HCT116 (cell line): ENCODE results near the gene AJUBA. TPM values are rescaled to one million over a fixed set of nuclear protein-coding genes. Genes with fewer than 3 reads are reported as not detected.

Experiments used
- ATAC-seq: fragments of 200-7000 bp; cut with Tn5 transposase; 2 replicates; pipeline ENCODE4 v1.9.1; 2020; ENCODE audit warnings: mild to moderate bottlenecking, moderate library complexity
- BruUV-seq: library from RNA; stranded (reverse); fragments of 400-500 nt; replicated peaks from 2 replicates; lab custom pipeline; 2021; lab: Mats Ljungman, UMichigan
- CTCF ChIA-PET: fragments of 300-600 bp; sonication (Branson Sonifier 250); formaldehyde crosslinking; loops from one replicate; lab custom pipeline; 2021; ENCODE audit warnings: antibody characterized with exemption; lab: Charles Lee
- POLR2A ChIA-PET: fragments of 300-600, 350-600 bp; sonication (Branson Sonifier 250); formaldehyde crosslinking; loops from one replicate; lab custom pipeline; 2021; ENCODE audit warnings: antibody characterized with exemption; lab: Charles Lee
- RAD21 ChIA-PET, 2 experiments: fragments of 300-600 bp; sonication (Branson Sonifier 250); formaldehyde crosslinking; loops; one replicate each; lab custom pipeline; 2023; ENCODE audit warnings: low total read pairs in 2 of 2; ENCODE audit not compliant: uncharacterized antibody in 2 of 2, unreplicated experiment in 2 of 2, low non-redundant PET in 1 of 2; lab: Charles Lee
- DNase-seq: peaks from one replicate; pipeline ENCODE4 v3.0.0-alpha.2; 2010; ENCODE audit warnings: low read depth, low spot score
- H2AFZ ChIP-seq: fragments of 200-600 bp; shearing (Covaris generic), sonication (generic); 2 replicates; pipeline ENCODE4 v1.6.1; 2017; ENCODE audit warnings: low read depth, mixed run types, mixed read lengths, antibody characterized with exemption, low read length; ENCODE audit not compliant: poor library complexity, severe bottlenecking
- H3K27ac ChIP-seq: 2 replicates; pipeline ENCODE4 v1.5.1; 2012; ENCODE audit warnings: low read depth, low read length
- H3K27me3 ChIP-seq: fragments of 200-600 bp; sonication (generic); 2 replicates; pipeline ENCODE4 v1.6.1; 2016; ENCODE audit warnings: mixed run types, low read length, mixed read lengths; ENCODE audit not compliant: insufficient read depth
- H3K36me3 ChIP-seq, 2 experiments: fragments of 200-500 bp in 1 of 2; fragments of 200-600 bp in 1 of 2; sonication (Bioruptor generic) in 1 of 2; sonication (generic) in 1 of 2; 2 replicates each; pipeline versions ENCODE4 v1.5.1 to v1.6.1; 2014 to 2016; ENCODE audit warnings: low read length in 2 of 2, inconsistent platforms in 1 of 2, mixed read lengths in 1 of 2, mixed run types in 1 of 2; ENCODE audit not compliant: insufficient read depth in 2 of 2, control insufficient read depth in 1 of 2
- H3K4me1 ChIP-seq, 2 experiments: fragments of 200-600 bp in 1 of 2; sonication (generic) in 1 of 2; 2 replicates each; pipeline versions ENCODE4 v1.5.1 to v1.6.1; 2012 to 2017; ENCODE audit warnings: low read length in 2 of 2, inconsistent platforms in 1 of 2, mild to moderate bottlenecking in 1 of 2, mixed read lengths in 1 of 2, mixed run types in 1 of 2, moderate library complexity in 1 of 2; ENCODE audit not compliant: insufficient read depth in 2 of 2, control insufficient read depth in 1 of 2
- H3K4me2 ChIP-seq: fragments of 200-600 bp; sonication (generic); 2 replicates; pipeline ENCODE4 v1.6.1; 2017; ENCODE audit warnings: mixed run types, low read length, mixed read lengths
- H3K4me3 ChIP-seq, 2 experiments: fragments of 200-600 bp in 1 of 2; sonication (generic) in 1 of 2; replicated peaks in 1 of 2; 2 replicates each; pipeline ENCODE4 v1.5.1; 2011 to 2016; ENCODE audit warnings: low read length in 2 of 2, control low read depth in 1 of 2, low read depth in 1 of 2, mild to moderate bottlenecking in 1 of 2, mixed read lengths in 1 of 2, mixed run types in 1 of 2
- H3K79me2 ChIP-seq: fragments of 200-600 bp; sonication (generic); 2 replicates; pipeline ENCODE4 v1.6.1; 2017; ENCODE audit warnings: mild to moderate bottlenecking, mixed run types, low read length, moderate library complexity, mixed read lengths; ENCODE audit not compliant: insufficient read depth
- H3K9ac ChIP-seq: fragments of 200-600 bp; sonication (generic); 2 replicates; pipeline ENCODE4 v1.6.1; 2016; ENCODE audit warnings: low read length, mixed read lengths
- H3K9me2 ChIP-seq: fragments of 200-600 bp; sonication (generic), shearing (Covaris generic); 2 replicates; pipeline ENCODE4 v1.6.1; 2017; ENCODE audit warnings: mixed run types, mild to moderate bottlenecking, moderate library complexity; ENCODE audit not compliant: insufficient read depth
- H3K9me3 ChIP-seq, 2 experiments: fragments of 200-500 bp in 1 of 2; fragments of 200-600 bp in 1 of 2; sonication (Bioruptor generic) in 1 of 2; sonication (generic) in 1 of 2; 2 replicates each; pipeline ENCODE4 v1.6.1; 2014 to 2017; ENCODE audit warnings: low read length in 2 of 2, mixed read lengths in 2 of 2, inconsistent platforms in 1 of 2, low read depth in 1 of 2, mild to moderate bottlenecking in 1 of 2, mixed run types in 1 of 2, moderate library complexity in 1 of 2; ENCODE audit not compliant: control insufficient read depth in 1 of 2, insufficient read depth in 1 of 2
- H4K20me1 ChIP-seq: fragments of 200-600 bp; sonication (generic), shearing (Covaris generic); 2 replicates; pipeline ENCODE4 v1.6.1; 2017; ENCODE audit warnings: mixed run types, mild to moderate bottlenecking, moderate library complexity; ENCODE audit not compliant: insufficient read depth
- ATF3 ChIP-seq: IDR thresholded peaks from 2 replicates; pipeline ENCODE4 v1.6.1; 2012
- CBX3 ChIP-seq: IDR thresholded peaks from 2 replicates; pipeline ENCODE4 v1.6.1; 2012; ENCODE audit warnings: low read depth
- CEBPB ChIP-seq: IDR thresholded peaks from 2 replicates; pipeline ENCODE4 v1.6.1; 2012; ENCODE audit warnings: low read depth
- CTCF ChIP-seq, 3 experiments: fragments of 200-600 bp in 1 of 3; sonication (generic) in 1 of 3; IDR thresholded peaks in 2 of 3; conservative IDR thresholded peaks in 1 of 3; 2 replicates each; pipeline ENCODE4 v1.5.1; 2012 to 2017; ENCODE audit warnings: low read depth in 2 of 3, low read length in 2 of 3, antibody characterized with exemption in 1 of 3, borderline replicate concordance in 1 of 3, control low read depth in 1 of 3, mild to moderate bottlenecking in 1 of 3, mixed read lengths in 1 of 3, mixed run types in 1 of 3, moderate library complexity in 1 of 3; ENCODE audit not compliant: insufficient read depth in 1 of 3
- ELF1 ChIP-seq: IDR thresholded peaks from 2 replicates; pipeline ENCODE4 v1.6.1; 2012; ENCODE audit warnings: low read depth, borderline replicate concordance
- EZH2 ChIP-seq: fragments of 200-600 bp; sonication (generic); IDR thresholded peaks from 2 replicates; pipeline ENCODE4 v1.6.1; 2017; ENCODE audit warnings: antibody characterized with exemption, mixed run types
- EZH2phosphoT487 ChIP-seq: fragments of 200-600 bp; IDR thresholded peaks from 2 replicates; pipeline ENCODE4 v1.6.1; 2018; ENCODE audit warnings: antibody characterized with exemption, borderline replicate concordance
- JUND ChIP-seq: IDR thresholded peaks from 2 replicates; pipeline ENCODE4 v1.6.1; 2012
- POLR2A ChIP-seq: IDR thresholded peaks from 2 replicates; pipeline ENCODE4 v1.7.0; 2011; ENCODE audit warnings: borderline replicate concordance; ENCODE audit not compliant: insufficient read depth, insufficient read length; ENCODE audit errors: extremely low read depth
- RAD21 ChIP-seq: IDR thresholded peaks from 2 replicates; pipeline ENCODE4 v1.6.1; 2012; ENCODE audit warnings: low read depth, mild to moderate bottlenecking
- REST ChIP-seq: IDR thresholded peaks from 2 replicates; pipeline ENCODE4 v1.6.1; 2012; ENCODE audit warnings: low read depth
- SIN3A ChIP-seq: IDR thresholded peaks from 2 replicates; pipeline ENCODE4 v1.6.1; 2012; ENCODE audit warnings: low read depth
- SP1 ChIP-seq: IDR thresholded peaks from 2 replicates; pipeline ENCODE4 v1.6.1; 2012; ENCODE audit warnings: low read depth
- SRF ChIP-seq: IDR thresholded peaks from 2 replicates; pipeline ENCODE4 v1.6.1; 2012; ENCODE audit warnings: low read depth
- TCF7L2 ChIP-seq: IDR thresholded peaks from 2 replicates; pipeline ENCODE4 v1.7.0; 2011; ENCODE audit warnings: borderline replicate concordance, inconsistent platforms; ENCODE audit not compliant: insufficient read depth, insufficient read length; ENCODE audit errors: extremely low read depth
- YY1 ChIP-seq: IDR thresholded peaks from 2 replicates; pipeline ENCODE4 v1.6.1; 2011; ENCODE audit warnings: low read length, low read depth, moderate library complexity, mild to moderate bottlenecking; ENCODE audit not compliant: insufficient replicate concordance; ENCODE audit errors: extremely low read depth
- ZBTB33 ChIP-seq: IDR thresholded peaks from 2 replicates; pipeline ENCODE4 v1.6.1; 2011; ENCODE audit warnings: mild to moderate bottlenecking, low read length, moderate library complexity; ENCODE audit not compliant: insufficient replicate concordance; ENCODE audit errors: extremely low read depth
- ZFX ChIP-seq: fragments of 450-650 bp; IDR thresholded peaks from 2 replicates; pipeline ENCODE4 v1.6.1; 2017
- intact Hi-C: fragments of 100-400 bp; cut with micrococcal nuclease; formaldehyde crosslinking; loops from 2 replicates; pipeline ENCODE4 v1.10.0; 2022
- total RNA-seq: library from RNA; stranded (reverse); gene quantifications from one replicate; pipeline ENCODE4 v1.2.1, GENCODE V29; 2021; ENCODE audit not compliant: unreplicated experiment

AJUBA gene
- total RNA-seq, 1 experiment from 2014 or later, result 39.7 TPM

- no peak for ATAC-seq
- H3K9me2 ChIP-seq, result no peaks in the 10 kb centered on the region
- intact Hi-C loops, result no loop called here
- ChIA-PET POLR2A (interaction anchor here (0.9 kb wide), 1 partner anchor 24 kb away, joined by 4 read pairs; no protein-coding TSS in a partner anchor), RAD21 (no interaction called here), CTCF (no interaction called here)
- H3K9me3 ChIP-seq, result no peaks in the 10 kb centered on the region
- H3K27me3 ChIP-seq, result no peaks in the 10 kb centered on the region
- H3K4me2 ChIP-seq, result no peak overlapping the region
- no peak overlapping the region for H2AFZ ChIP-seq
- no peak overlapping the region for H3K9ac ChIP-seq
- H3K27ac ChIP-seq, result no peak overlapping the region
- H3K79me2 ChIP-seq, result peaks cover 57% of the 10 kb centered on the region
- no peak for DNase-seq
- no peak overlapping the region for H3K4me3 ChIP-seq
- no peak for TF ChIP-seq YY1
- TF ChIP-seq CTCF (IDR thresholded peaks at IDR 0.05 in 2 of 3, conservative IDR thresholded peaks at IDR 0.05 in 1 of 3; ENCODE audit: borderline replicate concordance in 1 of 3, insufficient read depth in 1 of 3, low read depth in 2 of 3, low read length in 2 of 3), result no peak
- no peak for TF ChIP-seq TCF7L2
- no peak for TF ChIP-seq ZBTB33
- no peak for TF ChIP-seq POLR2A
- no peak for TF ChIP-seq EZH2phosphoT487
- TF ChIP-seq ATF3, result no peak
- no peak for TF ChIP-seq ELF1
- TF ChIP-seq JUND, result no peak
- no peak for TF ChIP-seq RAD21
- TF ChIP-seq SRF, result no peak
- no peak for TF ChIP-seq SIN3A
- TF ChIP-seq REST, result no peak
- no peak for TF ChIP-seq CEBPB
- TF ChIP-seq SP1, result no peak
- no peak for TF ChIP-seq EZH2
- no peak for TF ChIP-seq CBX3
- no peak for TF ChIP-seq ZFX
- H3K4me1 ChIP-seq, result peaks cover 10 to 21% of the 10 kb centered on the region in 2 experiments; a peak in 3 of 4 replicates
- peaks cover 29 to 43% of the 10 kb centered on the region in 2 experiments for H3K36me3 ChIP-seq
- H4K20me1 ChIP-seq, result no peaks in the 10 kb centered on the region
- TSS peak; percentile 12 for BruUV-seq
These were observed 48.6 kb upstream of the AJUBA start for GRCh38 chr14:23030936-23031335.
